ENCODE data around the gene MALL. TPM values are rescaled to one million over a fixed set of nuclear protein-coding genes. Genes with fewer than 3 reads are reported as not detected.
"Not testable (repeated sequence)": the region's sequence is repeated elsewhere in the genome, so short reads cannot be mapped to it uniquely, and the experiment has no call there.

The MALL gene
- total and polyA plus RNA-seq, 4 experiments from 2014 or later: not detected

DNA sequence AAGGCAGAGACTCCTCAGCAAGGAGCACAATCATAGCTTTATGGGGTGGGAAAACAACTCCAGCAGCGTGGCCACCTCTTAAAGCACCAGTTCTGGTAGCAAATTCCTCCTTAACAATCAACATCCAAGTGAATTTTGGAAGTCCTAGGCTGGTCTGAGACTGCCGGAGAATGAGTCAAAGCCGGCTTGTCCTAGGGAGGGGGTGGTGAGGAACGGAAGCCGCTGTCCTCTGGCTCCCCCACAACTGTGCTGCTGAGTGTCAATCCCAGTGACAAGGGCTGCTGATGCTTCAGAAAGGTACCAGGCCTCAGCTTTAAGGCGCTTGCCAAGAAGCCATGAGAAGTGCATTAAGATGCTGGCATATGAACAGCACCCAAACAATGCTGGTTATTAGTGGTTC is 21.7 kb downstream of the MALL start:
- H3K4me3 ChIP-seq (ENCODE audit: low read length in 2 of 2); POLR2A ChIA-PET (ENCODE audit: partially characterized antibody); H3K27me3 Mint-ChIP-seq; H3K9me3 ChIP-seq (ENCODE audit: control insufficient read depth in 1 of 2, low read length in 2 of 2); CTCF ChIA-PET (ENCODE audit: partially characterized antibody); intact Hi-C loops (cut with micrococcal nuclease); H3K4me1 ChIP-seq (ENCODE audit: insufficient read depth, low read length); H3K36me3 Mint-ChIP-seq; H3K9me3 Mint-ChIP-seq; H3K27me3 ChIP-seq (ENCODE audit: insufficient read depth, low read length); H3K27ac ChIP-seq (ENCODE audit: low read depth, low read length); H3K27ac Mint-ChIP-seq; H3K36me3 ChIP-seq (ENCODE audit: insufficient read depth, low read length); H3K4me3 Mint-ChIP-seq; DNase-seq; H3K4me1 Mint-ChIP-seq: not testable (repeated sequence)

DNA sequence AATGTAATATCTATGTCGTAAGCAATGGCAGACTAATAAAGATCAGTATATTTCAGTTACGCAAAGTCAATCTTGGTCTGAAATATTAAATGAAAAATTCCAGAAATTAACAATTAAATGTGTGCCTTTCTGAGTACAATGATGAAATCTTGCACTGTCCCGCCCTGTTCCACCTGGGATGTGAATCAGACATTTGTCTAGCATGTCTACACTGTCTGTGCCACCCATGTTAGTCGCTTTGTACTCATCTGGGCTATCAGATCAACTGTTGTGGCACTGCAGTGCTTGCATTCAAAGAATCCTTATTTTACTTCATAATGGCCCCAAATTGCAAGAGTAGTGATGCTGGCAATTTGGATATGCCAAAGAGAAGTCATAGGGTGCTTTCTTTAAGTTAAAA is 25.5 kb downstream of the MALL start:
- H3K9me3 Mint-ChIP-seq; H3K27me3 ChIP-seq (ENCODE audit: insufficient read depth, low read length); H3K27ac Mint-ChIP-seq; H3K4me3 Mint-ChIP-seq; H3K36me3 Mint-ChIP-seq; CTCF ChIA-PET (ENCODE audit: partially characterized antibody); DNase-seq; H3K36me3 ChIP-seq (ENCODE audit: insufficient read depth, low read length); H3K27ac ChIP-seq (ENCODE audit: low read depth, low read length); H3K4me1 ChIP-seq (ENCODE audit: insufficient read depth, low read length); POLR2A ChIA-PET (ENCODE audit: partially characterized antibody); H3K9me3 ChIP-seq (ENCODE audit: control insufficient read depth in 1 of 2, low read length in 2 of 2); H3K4me3 ChIP-seq (ENCODE audit: low read length in 2 of 2); H3K27me3 Mint-ChIP-seq; intact Hi-C loops (cut with micrococcal nuclease); H3K4me1 Mint-ChIP-seq: not testable (repeated sequence)

DNA sequence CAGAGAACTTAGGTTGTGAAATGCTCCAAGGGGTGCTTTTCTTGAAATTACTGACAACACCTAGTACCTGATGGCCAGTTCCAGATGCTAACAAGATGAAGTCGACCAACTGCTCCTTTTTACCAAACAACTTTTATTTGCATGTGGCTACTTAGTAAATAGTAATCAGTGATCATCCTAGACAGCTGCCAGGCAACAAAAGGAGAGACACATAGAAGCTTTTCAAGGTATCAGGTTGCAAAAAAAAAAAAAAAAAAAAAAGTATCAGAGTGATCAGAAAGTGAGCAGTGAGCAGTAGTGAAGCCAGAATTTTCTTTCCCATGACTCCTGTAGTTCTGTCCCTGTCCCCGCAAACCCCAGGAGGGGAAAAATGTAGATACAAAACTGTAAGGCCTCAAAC is 31.9 kb downstream of the MALL start:
- H3K27ac Mint-ChIP-seq; H3K9me3 ChIP-seq (ENCODE audit: control insufficient read depth in 1 of 2, low read length in 2 of 2); CTCF ChIA-PET (ENCODE audit: partially characterized antibody); DNase-seq; intact Hi-C loops (cut with micrococcal nuclease); H3K27me3 ChIP-seq (ENCODE audit: insufficient read depth, low read length); H3K9me3 Mint-ChIP-seq; H3K36me3 Mint-ChIP-seq; H3K4me3 Mint-ChIP-seq; POLR2A ChIA-PET (ENCODE audit: partially characterized antibody); H3K4me1 Mint-ChIP-seq; H3K27me3 Mint-ChIP-seq; H3K4me3 ChIP-seq (ENCODE audit: low read length in 2 of 2); H3K36me3 ChIP-seq (ENCODE audit: insufficient read depth, low read length); H3K4me1 ChIP-seq (ENCODE audit: insufficient read depth, low read length); H3K27ac ChIP-seq (ENCODE audit: low read depth, low read length): not testable (repeated sequence)

DNA sequence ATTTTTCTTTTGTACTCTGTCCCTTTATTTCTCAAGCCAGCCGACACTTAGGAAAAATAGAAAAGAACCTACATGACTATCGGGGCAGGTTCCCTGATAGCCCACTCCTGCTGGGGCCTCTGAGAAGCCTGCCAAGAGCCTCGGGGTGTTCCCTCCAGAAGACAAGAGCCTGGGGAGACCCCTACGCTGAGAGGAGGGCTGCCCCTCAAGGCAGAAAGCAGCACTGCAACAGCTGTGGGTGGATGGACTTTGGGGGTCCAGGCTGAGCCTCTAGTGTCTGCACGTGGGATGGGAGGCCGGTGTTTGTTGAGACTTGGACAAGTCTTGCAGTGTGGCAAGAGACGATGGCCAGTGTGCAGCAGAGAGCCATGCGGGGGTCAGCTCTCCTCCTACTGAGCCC is 32.5 kb downstream of the MALL start:
- CTCF ChIA-PET (ENCODE audit: partially characterized antibody); H3K27ac Mint-ChIP-seq; H3K27me3 Mint-ChIP-seq; H3K4me1 Mint-ChIP-seq; H3K27ac ChIP-seq (ENCODE audit: low read depth, low read length); H3K36me3 Mint-ChIP-seq; POLR2A ChIA-PET (ENCODE audit: partially characterized antibody); H3K4me3 ChIP-seq (ENCODE audit: low read length in 2 of 2); H3K4me1 ChIP-seq (ENCODE audit: insufficient read depth, low read length); H3K9me3 ChIP-seq (ENCODE audit: control insufficient read depth in 1 of 2, low read length in 2 of 2); intact Hi-C loops (cut with micrococcal nuclease); H3K36me3 ChIP-seq (ENCODE audit: insufficient read depth, low read length); H3K4me3 Mint-ChIP-seq; DNase-seq; H3K27me3 ChIP-seq (ENCODE audit: insufficient read depth, low read length); H3K9me3 Mint-ChIP-seq: not testable (repeated sequence)

DNA sequence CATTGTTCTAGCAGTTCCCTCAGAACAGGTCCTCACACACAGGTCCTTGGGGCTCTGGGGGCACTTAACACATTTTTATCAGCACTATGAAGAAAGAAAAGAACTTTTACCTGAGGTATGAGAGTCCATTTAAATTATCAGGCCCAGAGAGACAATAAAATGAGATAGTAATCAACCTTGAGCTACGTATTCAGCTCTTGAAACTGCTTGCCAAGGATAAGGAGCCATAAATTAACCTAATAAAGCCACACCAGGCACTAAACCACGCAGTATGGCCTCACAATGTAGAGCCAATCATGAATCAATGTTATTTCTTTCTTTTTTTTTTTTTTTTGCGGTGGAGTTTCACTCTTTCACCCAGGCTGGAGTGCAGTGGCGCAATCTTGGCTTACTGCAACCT is 37.5 kb downstream of the MALL start:
- H3K9me3 ChIP-seq (ENCODE audit: control insufficient read depth in 1 of 2, low read length in 2 of 2); H3K36me3 ChIP-seq (ENCODE audit: insufficient read depth, low read length); DNase-seq; H3K4me3 ChIP-seq (ENCODE audit: low read length in 2 of 2); POLR2A ChIA-PET (ENCODE audit: partially characterized antibody); H3K27ac ChIP-seq (ENCODE audit: low read depth, low read length); H3K9me3 Mint-ChIP-seq; H3K27me3 ChIP-seq (ENCODE audit: insufficient read depth, low read length); H3K4me3 Mint-ChIP-seq; H3K36me3 Mint-ChIP-seq; H3K4me1 ChIP-seq (ENCODE audit: insufficient read depth, low read length); H3K27ac Mint-ChIP-seq; intact Hi-C loops (cut with micrococcal nuclease); H3K4me1 Mint-ChIP-seq; H3K27me3 Mint-ChIP-seq; CTCF ChIA-PET (ENCODE audit: partially characterized antibody): not testable (repeated sequence)

DNA sequence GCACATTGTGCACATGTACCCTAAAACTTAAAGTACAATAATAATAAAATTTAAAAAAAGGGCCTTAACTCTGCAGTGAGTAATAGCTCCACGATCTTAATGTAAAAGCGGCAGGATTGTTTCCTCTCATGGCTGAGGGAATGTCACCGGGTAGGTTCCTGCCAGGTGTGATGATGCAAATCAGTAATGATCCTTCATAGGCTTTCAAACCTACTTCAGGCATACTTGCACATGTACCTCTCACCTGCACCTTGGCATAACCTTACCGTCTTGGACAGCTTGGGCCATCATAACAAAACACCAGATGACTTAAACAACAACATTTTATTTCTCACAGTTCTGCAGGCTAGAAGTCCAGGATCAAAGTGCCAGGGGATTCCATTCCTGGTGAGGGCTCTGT is 39.7 kb downstream of the MALL start:
- H3K4me1 Mint-ChIP-seq; DNase-seq; H3K27ac ChIP-seq (ENCODE audit: low read depth, low read length); H3K27me3 ChIP-seq (ENCODE audit: insufficient read depth, low read length); H3K4me3 Mint-ChIP-seq; H3K9me3 ChIP-seq (ENCODE audit: control insufficient read depth in 1 of 2, low read length in 2 of 2); H3K4me3 ChIP-seq (ENCODE audit: low read length in 2 of 2); intact Hi-C loops (cut with micrococcal nuclease); POLR2A ChIA-PET (ENCODE audit: partially characterized antibody); H3K36me3 ChIP-seq (ENCODE audit: insufficient read depth, low read length); CTCF ChIA-PET (ENCODE audit: partially characterized antibody); H3K27ac Mint-ChIP-seq; H3K4me1 ChIP-seq (ENCODE audit: insufficient read depth, low read length); H3K36me3 Mint-ChIP-seq; H3K27me3 Mint-ChIP-seq; H3K9me3 Mint-ChIP-seq: not testable (repeated sequence)

DNA sequence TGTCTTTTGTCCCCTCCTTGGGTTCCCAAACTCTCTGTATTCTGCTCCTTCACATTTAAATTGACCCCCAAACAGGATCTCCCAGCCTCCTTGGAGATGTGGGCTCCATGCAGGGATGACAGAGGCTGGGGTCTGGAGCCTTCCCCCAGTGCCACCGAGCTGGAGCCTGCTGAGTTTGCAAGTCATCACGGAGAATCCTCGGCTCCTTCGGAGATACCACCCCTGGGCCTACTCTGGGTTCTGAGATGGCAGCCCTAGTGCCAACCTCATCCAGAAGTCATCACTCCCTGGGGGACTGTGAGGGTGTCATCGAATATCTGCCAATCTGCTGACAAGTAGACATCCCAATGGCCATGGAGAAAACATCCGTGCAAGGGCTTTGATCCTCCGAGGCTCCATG is 45.8 kb downstream of the MALL start:
- H3K9me3 Mint-ChIP-seq; H3K4me1 ChIP-seq (ENCODE audit: insufficient read depth, low read length); H3K27ac ChIP-seq (ENCODE audit: low read depth, low read length); POLR2A ChIA-PET (ENCODE audit: partially characterized antibody); H3K27me3 ChIP-seq (ENCODE audit: insufficient read depth, low read length); H3K27me3 Mint-ChIP-seq; H3K4me3 Mint-ChIP-seq; DNase-seq; H3K27ac Mint-ChIP-seq; intact Hi-C loops (cut with micrococcal nuclease); H3K36me3 ChIP-seq (ENCODE audit: insufficient read depth, low read length); H3K4me3 ChIP-seq (ENCODE audit: low read length in 2 of 2); H3K36me3 Mint-ChIP-seq; H3K4me1 Mint-ChIP-seq; H3K9me3 ChIP-seq (ENCODE audit: control insufficient read depth in 1 of 2, low read length in 2 of 2); CTCF ChIA-PET (ENCODE audit: partially characterized antibody): not testable (repeated sequence)

DNA sequence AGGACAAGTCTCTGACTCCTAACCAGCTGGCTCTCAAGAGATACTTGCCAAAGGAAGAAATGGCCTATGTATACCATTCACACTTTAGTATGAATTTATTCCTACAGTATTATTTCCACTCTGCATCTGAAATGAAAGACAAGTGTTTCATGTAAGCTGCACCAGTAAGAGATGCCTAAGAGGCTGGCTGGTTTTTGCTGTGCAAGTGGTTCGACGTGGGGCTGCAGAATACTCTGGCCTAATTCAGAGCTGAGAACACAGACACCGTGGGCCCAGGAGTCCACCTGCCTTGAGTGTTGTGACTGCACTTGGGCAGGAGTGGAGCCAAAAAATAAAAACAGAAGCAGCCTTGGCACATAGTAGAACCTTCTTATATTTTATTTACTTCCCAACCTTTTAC is 47.5 kb downstream of the MALL start:
- H3K27me3 ChIP-seq (ENCODE audit: insufficient read depth, low read length); DNase-seq; CTCF ChIA-PET (ENCODE audit: partially characterized antibody): not testable (repeated sequence)

More for the DNA sequence above, 47.5 kb downstream of the MALL start:
- H3K4me3 Mint-ChIP-seq; H3K36me3 ChIP-seq (ENCODE audit: insufficient read depth, low read length); H3K27me3 Mint-ChIP-seq; H3K27ac ChIP-seq (ENCODE audit: low read depth, low read length); POLR2A ChIA-PET (ENCODE audit: partially characterized antibody); H3K9me3 Mint-ChIP-seq; H3K9me3 ChIP-seq (ENCODE audit: control insufficient read depth in 1 of 2, low read length in 2 of 2); H3K27ac Mint-ChIP-seq; H3K36me3 Mint-ChIP-seq; H3K4me3 ChIP-seq (ENCODE audit: low read length in 2 of 2); intact Hi-C loops (cut with micrococcal nuclease); H3K4me1 ChIP-seq (ENCODE audit: insufficient read depth, low read length); H3K4me1 Mint-ChIP-seq: not testable (repeated sequence)

Data from CD4-positive, alpha-beta memory T cell (primary cell).